SH-SY5Y (cell line): ENCODE data around the gene STEAP3.

Experiments
- GATA2 ChIP-seq: IDR thresholded peaks from 2 replicates; pipeline ENCODE4 v1.6.1; 2011; ENCODE audit warnings: mild to moderate bottlenecking, low read depth, low read length
- GATA3 ChIP-seq: IDR thresholded peaks from 2 replicates; pipeline ENCODE4 v1.6.1; 2011; ENCODE audit warnings: low read depth, mild to moderate bottlenecking, low read length, moderate library complexity

GRCh38 chr2:119228964-119229363 is 5.3 kb downstream of the STEAP3 start:
- no peak for TF ChIP-seq GATA3
- no peak for TF ChIP-seq GATA2
